AG04450 (cell line): ENCODE data around the gene EXOC4. TPM values are rescaled to one million over a fixed set of nuclear protein-coding genes. Genes with fewer than 3 reads are reported as not detected.

Experiments
- CTCF ChIA-PET: fragments of 300-600, 350-600 bp; formaldehyde crosslinking; extraction: SDS; loops from one replicate; lab custom pipeline; 2022; ENCODE audit warnings: antibody characterized with exemption, inconsistent platforms; lab: Charles Lee
- POLR2A ChIA-PET: fragments of 350-600 bp; formaldehyde crosslinking; extraction: SDS; loops from one replicate; lab custom pipeline; 2021; ENCODE audit warnings: antibody characterized with exemption, inconsistent platforms; lab: Yijun Ruan, JAX
- DNase-seq: peaks from one replicate; pipeline ENCODE4 v3.0.0-alpha.2; 2011; ENCODE audit warnings: low read depth, low spot score
- H3K27ac ChIP-seq: one replicate; pipeline ENCODE4 v1.5.1; 2012; ENCODE audit warnings: low read depth, low read length, control low read depth
- H3K27me3 ChIP-seq: one replicate; pipeline ENCODE4 v1.6.0; 2012; ENCODE audit warnings: low read length; ENCODE audit not compliant: control insufficient read depth, insufficient read depth
- H3K4me3 ChIP-seq: 2 replicates; pipeline ENCODE4 v1.5.1; 2011; ENCODE audit warnings: mild to moderate bottlenecking, low read depth, low read length, control low read depth
- H3K9me3 ChIP-seq: 2 replicates; pipeline ENCODE4 v1.5.1; 2012; ENCODE audit warnings: low read length; ENCODE audit not compliant: control insufficient read depth, insufficient read depth
- CTCF ChIP-seq: IDR thresholded peaks from 2 replicates; pipeline ENCODE4 v1.5.1; 2011; ENCODE audit warnings: low read depth, low read length, control low read depth, inconsistent platforms
- polyA plus RNA-seq: library from polyadenylated mRNA; depleted of rRNA; stranded (reverse); fragments of >200 nt; gene quantifications from 2 replicates; pipeline ENCODE4 v1.2.3, GENCODE V29; 2011

EXOC4 gene
- polyA plus RNA-seq, 1 experiment: 73.5 TPM

DNA sequence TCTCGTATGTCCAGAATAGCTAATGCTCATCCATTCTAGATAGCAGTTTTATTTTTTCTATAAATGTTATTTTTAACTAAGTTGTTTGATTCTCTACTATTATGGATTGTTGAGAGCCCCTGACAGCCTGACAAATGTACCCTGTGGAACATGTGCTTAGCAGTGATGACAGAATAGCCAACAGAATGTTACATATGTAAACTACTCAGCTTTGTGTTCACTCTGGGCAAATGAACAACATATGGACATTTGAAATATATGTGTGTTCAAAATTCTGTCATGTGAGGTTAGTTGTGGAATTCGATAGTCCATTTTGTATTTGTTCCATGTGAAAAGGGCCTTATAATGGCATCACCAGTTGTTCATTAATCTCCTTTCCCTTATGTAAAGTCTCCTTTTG, 199.7 kb downstream of the EXOC4 start:
- ChIA-PET POLR2A (no interaction called here), CTCF (no interaction called here)
- no peak overlapping the region for H3K27ac ChIP-seq
- no peak for TF ChIP-seq CTCF
- no peak overlapping the region for H3K4me3 ChIP-seq
- DNase-seq: no peak
- no peaks in the 10 kb centered on the region for H3K9me3 ChIP-seq
- H3K27me3 ChIP-seq: no peaks in the 10 kb centered on the region

DNA sequence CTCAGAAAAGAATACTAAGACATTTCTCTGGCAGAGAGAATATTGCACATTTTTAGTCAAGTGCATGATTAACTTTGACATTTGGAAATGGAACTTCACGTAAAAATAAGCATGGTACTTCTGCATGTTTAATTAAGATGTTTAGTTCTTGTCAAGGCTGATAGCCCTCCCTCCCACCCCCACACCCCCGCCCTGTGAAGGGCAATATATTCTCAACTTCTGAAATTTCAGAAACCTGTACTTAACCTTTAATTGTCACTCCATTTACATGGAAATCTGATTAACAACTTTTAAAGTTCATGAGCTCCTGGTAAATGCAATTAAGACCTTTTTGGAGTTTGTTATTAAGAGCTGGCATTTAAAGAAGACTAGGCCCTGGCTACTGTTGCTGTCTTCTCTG, 205.8 kb downstream of the EXOC4 start:
- Histone ChIP-seq H3K4me3 (no peak overlapping the region), H3K27me3 (no peaks in the 10 kb centered on the region), H3K27ac (no peak overlapping the region), H3K9me3 (no peaks in the 10 kb centered on the region)
- ChIA-PET POLR2A (no interaction called here), CTCF (no interaction called here)
- TF ChIP-seq CTCF: no peak
- no peak for DNase-seq

GRCh38 chr7:133461421-133461820, 208.5 kb downstream of the EXOC4 start:
- no peaks in the 10 kb centered on the region for H3K27me3 ChIP-seq
- DNase-seq: no peak
- TF ChIP-seq CTCF: no peak
- H3K9me3 ChIP-seq: no peaks in the 10 kb centered on the region
- no peak overlapping the region for H3K27ac ChIP-seq
- CTCF ChIA-PET: no interaction called here
- POLR2A ChIA-PET: no interaction called here
- H3K4me3 ChIP-seq: no peak overlapping the region

DNA sequence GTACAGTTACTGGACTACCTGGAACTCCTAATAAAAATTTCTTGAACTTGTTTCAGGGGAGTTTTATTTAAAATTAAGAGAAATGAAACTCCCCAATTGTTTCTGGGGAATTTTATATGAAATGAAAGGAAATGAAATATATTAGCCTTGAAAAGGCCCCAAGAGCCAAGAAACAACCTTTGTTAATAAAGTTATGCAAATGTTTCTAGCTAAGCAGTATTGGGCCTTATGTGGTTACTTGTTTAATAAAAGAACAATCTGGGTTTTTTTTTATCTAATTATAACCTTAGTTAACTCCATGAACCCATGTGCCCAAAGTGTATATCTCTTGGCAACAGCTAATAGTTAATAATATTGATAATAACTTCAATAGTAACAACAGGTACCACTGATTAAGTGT, 222.8 kb downstream of the EXOC4 start:
- CTCF ChIA-PET: interaction anchor here (0.6 kb wide), 1 partner anchor 159 kb away, joined by 6 read pairs; no protein-coding TSS in a partner anchor
- POLR2A ChIA-PET: interaction anchor here (0.5 kb wide), 1 partner anchor 9 kb away, joined by 4 read pairs; no protein-coding TSS in a partner anchor
- no peaks in the 10 kb centered on the region for H3K27me3 ChIP-seq
- no peak overlapping the region for H3K27ac ChIP-seq
- H3K4me3 ChIP-seq: no peak overlapping the region
- DNase-seq: no peak
- H3K9me3 ChIP-seq: no peaks in the 10 kb centered on the region
- TF ChIP-seq CTCF: no peak

DNA sequence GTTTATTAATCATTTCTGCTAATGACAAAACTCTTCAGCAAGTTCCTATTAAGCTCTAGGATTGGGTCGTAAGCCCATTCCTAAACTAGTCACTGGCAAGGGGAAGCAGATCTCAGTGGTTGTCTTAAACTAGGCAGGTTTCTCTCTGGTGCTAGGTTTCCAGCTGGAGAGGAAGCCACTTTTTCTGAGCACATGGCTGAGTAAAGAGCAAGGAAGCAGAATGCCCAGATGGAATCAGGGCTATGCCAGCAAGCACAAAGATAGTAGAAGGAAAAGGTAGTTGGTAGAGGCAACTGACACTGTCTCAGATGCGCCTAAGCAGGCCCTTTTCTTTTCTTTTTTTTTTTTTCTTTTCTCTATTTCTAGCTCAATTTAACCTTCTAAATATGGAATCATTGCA, 224.9 kb downstream of the EXOC4 start:
- H3K27me3 ChIP-seq: no peaks in the 10 kb centered on the region
- H3K4me3 ChIP-seq: no peak overlapping the region
- H3K27ac ChIP-seq: no peak overlapping the region
- ChIA-PET CTCF (interaction anchor here (0.7 kb wide), 1 partner anchor 85 kb away, joined by 4 read pairs; no protein-coding TSS in a partner anchor), POLR2A (no interaction called here)
- H3K9me3 ChIP-seq: no peaks in the 10 kb centered on the region
- no peak for TF ChIP-seq CTCF
- no peak for DNase-seq
